Osteocyte (in vitro differentiated cells): Measurements from ENCODE around the gene NCK2. TPM values are rescaled to one million over a fixed set of nuclear protein-coding genes. Genes with fewer than 3 reads are reported as not detected.

ENCODE experiments used
- DNase-seq: peaks from one replicate; pipeline ENCODE4 v3.0.0; 2021; ENCODE audit warnings: mixed read lengths; ENCODE audit not compliant: unreplicated experiment; ENCODE audit errors: extremely low spot score
- H3K27ac Mint-ChIP-seq: one replicate; pipeline ENCODE4 v1.8.0; 2021; ENCODE audit warnings: mild to moderate bottlenecking, mixed read lengths; ENCODE audit not compliant: unreplicated experiment
- H3K27me3 Mint-ChIP-seq: one replicate; pipeline ENCODE4 v1.8.0; 2021; ENCODE audit warnings: mixed read lengths; ENCODE audit not compliant: unreplicated experiment
- H3K36me3 Mint-ChIP-seq: one replicate; pipeline ENCODE4 v1.8.0; 2021; ENCODE audit warnings: mixed read lengths; ENCODE audit not compliant: unreplicated experiment
- H3K4me1 Mint-ChIP-seq: one replicate; pipeline ENCODE4 v1.8.0; 2021; ENCODE audit warnings: mixed read lengths; ENCODE audit not compliant: unreplicated experiment
- H3K4me3 Mint-ChIP-seq: one replicate; pipeline ENCODE4 v1.8.0; 2021; ENCODE audit warnings: mild to moderate bottlenecking, moderate library complexity, mixed read lengths; ENCODE audit not compliant: unreplicated experiment
- H3K9me3 Mint-ChIP-seq: one replicate; pipeline ENCODE4 v1.8.0; 2021; ENCODE audit warnings: mixed read lengths; ENCODE audit not compliant: unreplicated experiment
- CTCF ChIP-seq: fragments of 200-600 bp; sonication (generic); IDR thresholded peaks from 2 replicates; pipeline ENCODE4 v1.5.0; 2021; ENCODE audit warnings: antibody characterized with exemption, mild to moderate bottlenecking, moderate library complexity
- total RNA-seq: library from RNA; stranded (reverse); gene quantifications from 2 replicates; pipeline ENCODE4 v1.2.1, GENCODE V29; 2021

Gene NCK2
- total RNA-seq, 1 donor from 2014 or later = 39.5 TPM

DNA sequence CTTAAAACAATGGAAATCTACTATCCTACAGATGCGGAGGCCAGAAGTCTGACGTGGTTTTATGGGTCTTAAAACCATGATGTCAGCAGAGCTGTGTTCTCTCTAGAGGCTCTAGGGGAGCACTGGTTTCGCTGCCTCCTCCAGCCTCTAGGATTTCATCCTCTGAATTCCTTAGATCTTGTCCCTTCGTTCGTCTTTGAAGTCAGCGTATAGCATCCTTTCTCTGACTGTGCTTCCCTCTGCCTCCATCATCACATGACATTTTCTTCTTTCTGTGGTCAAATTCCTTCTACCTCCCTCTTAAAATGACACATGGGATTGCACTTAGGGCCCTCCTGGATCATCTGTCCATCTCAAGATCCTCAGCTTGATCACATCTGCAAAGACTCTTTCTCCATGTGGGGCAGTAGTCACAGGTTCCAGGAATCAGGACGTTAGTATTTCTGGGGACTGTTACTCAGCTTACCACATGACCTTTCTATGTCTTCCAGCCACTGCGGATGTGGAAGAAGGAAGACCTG, 22.7 kb upstream of the NCK2 start:
- no peak for TF ChIP-seq CTCF
- DNase-seq = no peak
- Mint-ChIP-seq H3K36me3 (no peaks in the 10 kb centered on the region), H3K4me1 (no peaks in the 10 kb centered on the region), H3K4me3 (no peak overlapping the region), H3K27ac (no peak overlapping the region), H3K27me3 (peaks cover 38% of the 10 kb centered on the region), H3K9me3 (peaks cover 4% of the 10 kb centered on the region)

DNA sequence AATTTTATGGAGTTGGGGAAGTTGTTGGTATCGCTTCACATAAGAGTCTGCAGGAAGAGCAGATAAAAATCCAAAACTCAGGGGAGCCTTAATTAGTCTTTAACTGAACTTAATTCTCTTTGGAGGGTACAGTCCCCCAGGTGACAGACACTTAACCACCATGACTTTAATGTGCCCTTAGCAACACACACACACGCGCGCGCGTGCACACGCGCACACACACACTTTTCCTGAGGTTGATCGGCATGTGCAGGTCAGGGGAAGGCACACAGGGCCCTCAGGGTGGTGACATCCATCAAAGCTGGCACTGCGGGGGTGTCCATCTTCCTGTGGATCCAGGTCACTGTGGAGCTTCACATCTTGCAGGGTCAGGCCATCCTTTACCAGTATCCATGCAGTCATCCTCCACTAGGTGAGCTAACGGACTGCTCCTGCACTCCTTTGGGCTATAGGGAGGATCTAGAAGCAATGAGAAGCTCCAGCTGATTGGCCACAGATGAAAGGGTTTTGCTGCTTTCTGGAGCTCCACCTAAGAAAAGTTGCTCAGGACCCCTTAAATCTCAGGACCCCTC, 21.9 kb upstream of the NCK2 start:
- Mint-ChIP-seq H3K4me3 (no peak overlapping the region), H3K36me3 (no peaks in the 10 kb centered on the region), H3K27ac (no peak overlapping the region), H3K4me1 (no peaks in the 10 kb centered on the region), H3K9me3 (peaks cover 4% of the 10 kb centered on the region), H3K27me3 (peaks cover 31% of the 10 kb centered on the region)
- no peak for DNase-seq
- no peak for TF ChIP-seq CTCF

GRCh38 chr2:105723431-105723830, 21.3 kb upstream of the NCK2 start:
- H3K4me1 Mint-ChIP-seq = no peaks in the 10 kb centered on the region
- no peak overlapping the region for H3K4me3 Mint-ChIP-seq
- TF ChIP-seq CTCF = no peak
- no peaks in the 10 kb centered on the region for H3K36me3 Mint-ChIP-seq
- H3K9me3 Mint-ChIP-seq = peaks cover 4% of the 10 kb centered on the region
- H3K27me3 Mint-ChIP-seq = peaks cover 25% of the 10 kb centered on the region
- DNase-seq = no peak
- no peak overlapping the region for H3K27ac Mint-ChIP-seq

DNA sequence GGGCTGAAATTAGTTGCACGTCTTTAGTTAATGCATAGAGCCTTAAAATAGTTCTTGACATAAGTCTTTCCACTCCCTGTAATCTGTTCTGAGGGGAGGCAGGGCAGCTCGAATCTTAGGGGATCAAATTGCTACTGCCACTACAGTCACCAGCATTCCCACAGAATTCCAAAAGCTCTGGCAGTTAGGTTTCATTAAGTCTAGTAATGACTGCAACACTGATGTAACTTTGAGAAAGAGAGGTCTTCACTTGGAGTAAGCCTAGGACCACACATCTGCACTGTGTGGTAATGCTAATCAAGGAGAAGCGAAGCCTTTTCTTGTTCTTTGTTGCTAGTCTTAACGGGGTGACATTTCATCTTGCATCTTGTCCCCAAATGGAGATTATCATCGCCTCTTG, 19.3 kb upstream of the NCK2 start:
- no peaks in the 10 kb centered on the region for H3K36me3 Mint-ChIP-seq
- peaks cover 22% of the 10 kb centered on the region for H3K27me3 Mint-ChIP-seq
- H3K4me3 Mint-ChIP-seq = no peak overlapping the region
- DNase-seq = no peak
- H3K27ac Mint-ChIP-seq = no peak overlapping the region
- no peaks in the 10 kb centered on the region for H3K4me1 Mint-ChIP-seq
- peaks cover 4% of the 10 kb centered on the region for H3K9me3 Mint-ChIP-seq
- TF ChIP-seq CTCF = no peak

GRCh38 chr2:105730170-105730569, 14.5 kb upstream of the NCK2 start:
- peaks cover 16% of the 10 kb centered on the region for H3K27me3 Mint-ChIP-seq
- peaks cover 5% of the 10 kb centered on the region for H3K4me1 Mint-ChIP-seq
- no peak for DNase-seq
- peaks cover 4% of the 10 kb centered on the region for H3K9me3 Mint-ChIP-seq
- no peak for TF ChIP-seq CTCF
- no peak overlapping the region for H3K4me3 Mint-ChIP-seq
- H3K36me3 Mint-ChIP-seq = no peaks in the 10 kb centered on the region
- H3K27ac Mint-ChIP-seq = no peak overlapping the region
